ENCODE data around the gene OR1F1.

OR1F1 gene

GRCh38 chr16:3182608-3183444 is 5.2 kb upstream of the OR1F1 start:
- H3K27ac ChIP-seq, result no peak overlapping the region
- TF ChIP-seq CTCF (conservative IDR thresholded peaks at IDR 0.05), result peak; percentile 58

GRCh38 chr16:3183445-3184139 is 4.4 kb upstream of the OR1F1 start:
- H3K27ac ChIP-seq, result no peak overlapping the region
- no peak for TF ChIP-seq CTCF (conservative IDR thresholded peaks at IDR 0.05)

GRCh38 chr16:3186946-3187690 is 886 bp upstream of the OR1F1 start:
- no peak overlapping the region for H3K27ac ChIP-seq
- no peak for TF ChIP-seq CTCF (conservative IDR thresholded peaks at IDR 0.05)

GRCh38 chr16:3188675-3188924 is 596 bp downstream of the OR1F1 start:
- TF ChIP-seq CTCF (conservative IDR thresholded peaks at IDR 0.05), result no peak
- no peak overlapping the region for H3K27ac ChIP-seq

- TF ChIP-seq CTCF (conservative IDR thresholded peaks at IDR 0.05), result no peak
- no peak overlapping the region for H3K27ac ChIP-seq
Measured at GRCh38 chr16:3188925-3189825, 1.2 kb downstream of the OR1F1 start.

- H3K27ac ChIP-seq, result no peak overlapping the region
Measured at GRCh38 chr16:3189869-3190268, 1.9 kb downstream of the OR1F1 start.

More at GRCh38 chr16:3189869-3190268, 1.9 kb downstream of the OR1F1 start:
- no peak for TF ChIP-seq CTCF (conservative IDR thresholded peaks at IDR 0.05)
